Chondrocyte (in vitro differentiated cells): ENCODE measurements around the gene SEPTIN12. TPM values are rescaled to one million over a fixed set of nuclear protein-coding genes. Genes with fewer than 3 reads are reported as not detected.

Experiments
- DNase-seq: peaks from one replicate; pipeline ENCODE4 v3.0.0; 2021; ENCODE audit warnings: mixed read lengths, low spot score
- H3K27ac Mint-ChIP-seq: one replicate; pipeline ENCODE4 v1.8.0; 2021; ENCODE audit warnings: mild to moderate bottlenecking, moderate library complexity, mixed read lengths; ENCODE audit not compliant: unreplicated experiment
- H3K27me3 Mint-ChIP-seq: 2 replicates; pipeline ENCODE4 v1.8.0; 2021; ENCODE audit warnings: low read depth, mixed read lengths
- H3K36me3 Mint-ChIP-seq: 2 replicates; pipeline ENCODE4 v1.8.0; 2021; ENCODE audit warnings: low read depth, mixed read lengths
- H3K4me1 Mint-ChIP-seq: 2 replicates; pipeline ENCODE4 v1.8.0; 2021; ENCODE audit warnings: low read depth, mild to moderate bottlenecking, mixed read lengths
- H3K4me3 Mint-ChIP-seq: one replicate; pipeline ENCODE4 v1.8.0; 2021; ENCODE audit warnings: mild to moderate bottlenecking, moderate library complexity, mixed read lengths; ENCODE audit not compliant: unreplicated experiment
- H3K9me3 Mint-ChIP-seq: 2 replicates; pipeline ENCODE4 v1.8.0; 2021; ENCODE audit warnings: low read depth, mixed read lengths
- total RNA-seq: library from RNA; stranded (reverse); gene quantifications from 3 replicates; pipeline ENCODE4 v1.2.1, GENCODE V29; 2021
- TF ChIP-seq, protein P1 (sequence below): fragments of 200-600 bp; sonication (generic); IDR thresholded peaks from 2 replicates; pipeline ENCODE4 v1.5.0; 2021; ENCODE audit warnings: antibody characterized with exemption, mild to moderate bottlenecking, moderate library complexity

SEPTIN12 gene
- total RNA-seq, 1 donor from 2014 or later, result not detected

GRCh38 chr16:4783251-4783950, 4.7 kb downstream of the SEPTIN12 start:
- TF ChIP-seq, protein P1, sequence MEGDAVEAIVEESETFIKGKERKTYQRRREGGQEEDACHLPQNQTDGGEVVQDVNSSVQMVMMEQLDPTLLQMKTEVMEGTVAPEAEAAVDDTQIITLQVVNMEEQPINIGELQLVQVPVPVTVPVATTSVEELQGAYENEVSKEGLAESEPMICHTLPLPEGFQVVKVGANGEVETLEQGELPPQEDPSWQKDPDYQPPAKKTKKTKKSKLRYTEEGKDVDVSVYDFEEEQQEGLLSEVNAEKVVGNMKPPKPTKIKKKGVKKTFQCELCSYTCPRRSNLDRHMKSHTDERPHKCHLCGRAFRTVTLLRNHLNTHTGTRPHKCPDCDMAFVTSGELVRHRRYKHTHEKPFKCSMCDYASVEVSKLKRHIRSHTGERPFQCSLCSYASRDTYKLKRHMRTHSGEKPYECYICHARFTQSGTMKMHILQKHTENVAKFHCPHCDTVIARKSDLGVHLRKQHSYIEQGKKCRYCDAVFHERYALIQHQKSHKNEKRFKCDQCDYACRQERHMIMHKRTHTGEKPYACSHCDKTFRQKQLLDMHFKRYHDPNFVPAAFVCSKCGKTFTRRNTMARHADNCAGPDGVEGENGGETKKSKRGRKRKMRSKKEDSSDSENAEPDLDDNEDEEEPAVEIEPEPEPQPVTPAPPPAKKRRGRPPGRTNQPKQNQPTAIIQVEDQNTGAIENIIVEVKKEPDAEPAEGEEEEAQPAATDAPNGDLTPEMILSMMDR, result no peak
- H3K27ac Mint-ChIP-seq, result no peak overlapping the region
- no peaks in the 10 kb centered on the region for H3K4me1 Mint-ChIP-seq
- no peaks in the 10 kb centered on the region for H3K36me3 Mint-ChIP-seq
- no peak overlapping the region for H3K4me3 Mint-ChIP-seq
- no peaks in the 10 kb centered on the region for H3K9me3 Mint-ChIP-seq
- no peak for DNase-seq
- no peaks in the 10 kb centered on the region for H3K27me3 Mint-ChIP-seq

- TF ChIP-seq, protein P1, result no peak
- H3K4me1 Mint-ChIP-seq, result no peaks in the 10 kb centered on the region
- H3K9me3 Mint-ChIP-seq, result no peaks in the 10 kb centered on the region
Observed at GRCh38 chr16:4780235-4780634, 7.9 kb downstream of the SEPTIN12 start.

GRCh38 chr16:4778050-4778392, 10.1 kb downstream of the SEPTIN12 start:
- Mint-ChIP-seq H3K4me3 (no peak overlapping the region), H3K27me3 (no peaks in the 10 kb centered on the region), H3K9me3 (no peaks in the 10 kb centered on the region), H3K27ac (no peak overlapping the region), H3K36me3 (no peaks in the 10 kb centered on the region), H3K4me1 (no peaks in the 10 kb centered on the region)
- TF ChIP-seq, protein P1, result no peak
- no peak for DNase-seq

More at GRCh38 chr16:4780235-4780634, 7.9 kb downstream of the SEPTIN12 start:
- no peaks in the 10 kb centered on the region for H3K27me3 Mint-ChIP-seq
- H3K27ac Mint-ChIP-seq, result no peak overlapping the region
- no peak overlapping the region for H3K4me3 Mint-ChIP-seq
- DNase-seq, result no peak
- H3K36me3 Mint-ChIP-seq, result no peaks in the 10 kb centered on the region

- Mint-ChIP-seq H3K4me3 (no peak overlapping the region), H3K27ac (no peak overlapping the region), H3K36me3 (no peaks in the 10 kb centered on the region), H3K9me3 (no peaks in the 10 kb centered on the region), H3K27me3 (no peaks in the 10 kb centered on the region), H3K4me1 (no peaks in the 10 kb centered on the region)
- no peak for DNase-seq
- TF ChIP-seq, protein P1, result no peak
Observed at GRCh38 chr16:4777339-4778049, 10.7 kb downstream of the SEPTIN12 start.

- Mint-ChIP-seq H3K4me3 (no peak overlapping the region), H3K27me3 (no peaks in the 10 kb centered on the region), H3K36me3 (no peaks in the 10 kb centered on the region), H3K9me3 (no peaks in the 10 kb centered on the region), H3K27ac (no peak overlapping the region), H3K4me1 (no peaks in the 10 kb centered on the region)
- no peak for DNase-seq
- TF ChIP-seq, protein P1, result no peak
Observed at GRCh38 chr16:4776141-4776705, 11.9 kb downstream of the SEPTIN12 start.
